ENCODE measurements around the gene SLC30A7.

- no peak for TF ChIP-seq CTCF (IDR thresholded peaks at IDR 0.05)
- TF ChIP-seq POLR2A (IDR thresholded peaks at IDR 0.05), result no peak
Measured at GRCh38 chr1:100860397-100860991, 35.4 kb upstream of the SLC30A7 start.

Measured in testis (tissue), 2 donors.